CD4-positive, alpha-beta T cell (primary cell): Measurements from ENCODE around the gene CCDC187. TPM values are rescaled to one million over a fixed set of nuclear protein-coding genes. Genes with fewer than 3 reads are reported as not detected.

ENCODE experiments used
- ATAC-seq: fragments of 200-7000 bp; cut with Tn5 transposase; one replicate; pipeline ENCODE4 v1.10.0; 2022; ENCODE audit warnings: mild to moderate bottlenecking; ENCODE audit not compliant: poor library complexity
- CTCF ChIA-PET: fragments of 350-600 bp; sonication (Branson Sonifier 250); formaldehyde crosslinking; loops from one replicate; lab custom pipeline; 2021; ENCODE audit warnings: antibody characterized with exemption, inconsistent platforms; lab: Charles Lee
- POLR2A ChIA-PET: fragments of 350-600 bp; sonication (Branson Sonifier 250); formaldehyde crosslinking; loops from one replicate; lab custom pipeline; 2021; ENCODE audit warnings: antibody characterized with exemption, inconsistent platforms; lab: Charles Lee
- DNase-seq, 14 experiments: peaks; one replicate each; pipeline ENCODE4 v3.0.0-alpha.2; 2013 to 2020; ENCODE audit warnings: mixed read lengths in 2 of 14
- H3K27ac ChIP-seq, 2 donors: one replicate each; pipeline versions ENCODE4 v1.5.1 to v1.7.0; 2013; ENCODE audit warnings: low read length in 2 of 2, low read depth in 1 of 2, mild to moderate bottlenecking in 1 of 2
- H3K27me3 ChIP-seq, 2 experiments: 1 replicate in 1 of 2; 2 replicates in 1 of 2; pipeline versions ENCODE4 v1.6.1 to v1.7.0; 2013; ENCODE audit warnings: low read length in 2 of 2, control low read depth in 1 of 2, mild to moderate bottlenecking in 1 of 2, moderate library complexity in 1 of 2; ENCODE audit not compliant: insufficient read depth in 2 of 2, control insufficient read depth in 1 of 2
- H3K36me3 ChIP-seq: one replicate; pipeline ENCODE4 v1.6.1; 2013; ENCODE audit warnings: low read length, control low read depth; ENCODE audit not compliant: insufficient read depth
- H3K4me1 ChIP-seq: one replicate; pipeline ENCODE4 v1.6.1; 2013; ENCODE audit warnings: low read length, control low read depth; ENCODE audit not compliant: insufficient read depth
- H3K4me3 ChIP-seq: one replicate; pipeline ENCODE4 v1.5.1; 2013; ENCODE audit warnings: mild to moderate bottlenecking, low read length, moderate library complexity
- H3K9me3 ChIP-seq, 2 experiments: 1 replicate in 1 of 2; 2 replicates in 1 of 2; pipeline versions ENCODE4 v1.6.1 to v1.7.0; 2013; ENCODE audit warnings: low read length in 2 of 2, mild to moderate bottlenecking in 2 of 2, control low read depth in 1 of 2, moderate library complexity in 1 of 2; ENCODE audit not compliant: control insufficient read depth in 1 of 2, insufficient read depth in 1 of 2
- H3K27ac Mint-ChIP-seq: one replicate; pipeline ENCODE4 v1.8.0; 2020; ENCODE audit warnings: mixed read lengths
- H3K27me3 Mint-ChIP-seq: one replicate; pipeline ENCODE4 v1.8.0; 2021; ENCODE audit warnings: mixed read lengths
- H3K36me3 Mint-ChIP-seq: one replicate; pipeline ENCODE4 v1.8.0; 2021; ENCODE audit warnings: low read depth, mixed read lengths
- H3K4me1 Mint-ChIP-seq: one replicate; pipeline ENCODE4 v1.8.0; 2021; ENCODE audit warnings: low read depth, mixed read lengths
- H3K4me3 Mint-ChIP-seq: one replicate; pipeline ENCODE4 v1.8.0; 2020; ENCODE audit warnings: mild to moderate bottlenecking, mixed read lengths
- H3K9me3 Mint-ChIP-seq: one replicate; pipeline ENCODE4 v1.8.0; 2020; ENCODE audit warnings: mixed read lengths
- CTCF ChIP-seq: fragments of 200-600 bp; IDR thresholded peaks from one replicate; pipeline ENCODE4 v1.8.0; 2022; ENCODE audit warnings: antibody characterized with exemption, mild to moderate bottlenecking
- intact Hi-C, 2 experiments: fragments of 100-400 bp; cut with DNase I in 1 of 2; cut with micrococcal nuclease in 1 of 2; formaldehyde crosslinking; loops; one replicate each; pipeline versions ENCODE4 v1.15.1 to v1.9.0; 2023 to 2025; cut with DNase I, micrococcal nuclease
- total RNA-seq, 174 experiments: library from RNA in 2 of 174; stranded (reverse) in 2 of 174; gene quantifications; one replicate each; pipeline ENCODE4 v1.2.3 and lab custom pipeline; 2021 to 2026

CCDC187 gene
- total RNA-seq, 2 experiments from 2014 or later = not detected

- Mint-ChIP-seq H3K9me3 (no peaks in the 10 kb centered on the region), H3K36me3 (peaks cover 74% of the 10 kb centered on the region), H3K4me3 (no peak overlapping the region), H3K27ac (no peak overlapping the region), H3K4me1 (peaks cover 17% of the 10 kb centered on the region), H3K27me3 (no peaks in the 10 kb centered on the region)
- DNase-seq = no peak
- no peak for ATAC-seq
- CTCF ChIA-PET = no interaction called here
- intact Hi-C loops = no loop called here
- Histone ChIP-seq H3K4me3 (no peak overlapping the region), H3K4me1 (peaks cover 32% of the 10 kb centered on the region), H3K9me3 (no peaks in the 10 kb centered on the region), H3K27ac (no peak overlapping the region), H3K36me3 (peaks cover 54% of the 10 kb centered on the region), H3K27me3 (no peaks in the 10 kb centered on the region)
- TF ChIP-seq CTCF = no peak
- POLR2A ChIA-PET = no interaction called here
These were observed 81.6 kb downstream of the CCDC187 start for GRCh38 chr9:136222166-136222905.

DNA sequence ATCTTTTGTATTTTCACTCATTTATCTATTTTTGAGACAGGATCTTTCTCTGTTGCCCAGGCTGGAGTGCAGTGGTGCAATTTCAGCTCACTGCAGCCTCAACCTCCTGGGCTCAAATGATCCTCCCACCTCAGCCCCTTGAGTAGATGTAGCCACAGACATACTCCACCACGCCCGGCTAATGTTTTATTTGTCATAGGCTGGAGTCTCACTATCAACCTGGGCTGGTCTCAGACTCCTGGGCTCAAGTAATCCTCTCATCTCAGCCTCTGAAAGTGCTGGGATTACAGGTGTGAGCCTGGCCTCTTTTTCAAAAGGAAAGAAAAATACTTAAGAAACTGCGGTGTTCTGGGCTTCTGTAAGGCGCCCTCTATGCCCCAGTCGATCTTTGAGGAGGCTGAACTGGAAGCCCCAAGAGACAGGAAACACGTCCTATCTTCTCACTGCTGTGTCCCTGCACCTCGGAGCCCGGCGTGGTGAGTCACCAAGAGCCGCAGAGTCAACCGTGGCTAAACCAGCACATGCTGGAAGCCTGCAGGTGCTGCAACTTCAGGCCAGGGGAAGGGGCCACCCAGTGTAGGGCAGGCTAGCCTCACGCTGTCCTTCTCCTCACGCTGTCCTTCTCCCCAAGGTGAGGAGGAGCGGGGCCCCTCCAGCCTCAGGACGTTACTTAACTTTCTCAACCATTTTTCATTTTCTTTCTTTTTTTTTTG is 83.7 kb downstream of the CCDC187 start:
- Mint-ChIP-seq H3K9me3 (no peaks in the 10 kb centered on the region), H3K36me3 (peaks cover 81% of the 10 kb centered on the region), H3K27me3 (no peaks in the 10 kb centered on the region), H3K4me1 (peaks cover 5% of the 10 kb centered on the region), H3K4me3 (peak overlapping the region; percentile 4), H3K27ac (peak overlapping the region; percentile 39)
- intact Hi-C loops = no loop called here
- no peak for TF ChIP-seq CTCF
- DNase-seq = peak in 12 of 14 experiments; percentile 10 to 66 (median 26)
- no peak overlapping the region for H3K27ac ChIP-seq
- H3K36me3 ChIP-seq = peaks cover 63% of the 10 kb centered on the region
- ChIA-PET POLR2A (no interaction called here), CTCF (no interaction called here)
- H3K9me3 ChIP-seq = no peaks in the 10 kb centered on the region
- H3K27me3 ChIP-seq = no peaks in the 10 kb centered on the region
- peak; percentile 47 for ATAC-seq
- H3K4me3 ChIP-seq = no peak overlapping the region
- peaks cover 20% of the 10 kb centered on the region for H3K4me1 ChIP-seq

GRCh38 chr9:136219276-136219675 is 84.6 kb downstream of the CCDC187 start:
- ChIA-PET CTCF (no interaction called here), POLR2A (no interaction called here)
- no peak overlapping the region for H3K4me3 Mint-ChIP-seq
- Histone ChIP-seq H3K4me3 (no peak overlapping the region), H3K36me3 (peaks cover 72% of the 10 kb centered on the region), H3K27ac (no peak overlapping the region), H3K9me3 (peaks cover 0 to 7% of the 10 kb centered on the region in 2 experiments), H3K27me3 (no peaks in the 10 kb centered on the region), H3K4me1 (peaks cover 16% of the 10 kb centered on the region)
- H3K27me3 Mint-ChIP-seq = no peaks in the 10 kb centered on the region
- no peak for ATAC-seq
- H3K4me1 Mint-ChIP-seq = no peaks in the 10 kb centered on the region
- H3K36me3 Mint-ChIP-seq = peaks cover 83% of the 10 kb centered on the region
- no peak for DNase-seq
- no peak for TF ChIP-seq CTCF
- intact Hi-C loops = no loop called here
- no peak overlapping the region for H3K27ac Mint-ChIP-seq
- H3K9me3 Mint-ChIP-seq = no peaks in the 10 kb centered on the region
